WTC11 (cell line): ENCODE data around the gene DTNB. TPM values are rescaled to one million over a fixed set of nuclear protein-coding genes. Genes with fewer than 3 reads are reported as not detected.

Source experiments
- ATAC-seq: fragments of 200-7000 bp; cut with Tn5 transposase; 2 replicates; pipeline ENCODE4 v1.10.0; 2021; ENCODE audit warnings: mild to moderate bottlenecking, moderate library complexity
- CTCF ChIA-PET: fragments of 300-600 bp; sonication (Branson Sonifier 250); formaldehyde crosslinking; loops from one replicate; lab custom pipeline; 2021; ENCODE audit warnings: antibody characterized with exemption; lab: Charles Lee
- POLR2A ChIA-PET: fragments of 350-600 bp; sonication (Branson Sonifier 250); formaldehyde crosslinking; loops from one replicate; lab custom pipeline; 2021; ENCODE audit warnings: antibody characterized with exemption; lab: Charles Lee
- DNase-seq: peaks from one replicate; pipeline ENCODE4 v3.0.0; 2021; ENCODE audit warnings: low spot score
- H3K27ac Mint-ChIP-seq: 2 replicates; pipeline ENCODE4 v1.8.0; 2021; ENCODE audit warnings: mixed read lengths
- H3K27me3 Mint-ChIP-seq: 2 replicates; pipeline ENCODE4 v1.8.0; 2021; ENCODE audit warnings: low read depth, mild to moderate bottlenecking, moderate library complexity, mixed read lengths
- H3K36me3 Mint-ChIP-seq: 2 replicates; pipeline ENCODE4 v1.8.0; 2021; ENCODE audit warnings: mixed read lengths
- H3K4me1 Mint-ChIP-seq: 2 replicates; pipeline ENCODE4 v1.8.0; 2022; ENCODE audit warnings: mixed read lengths
- H3K4me3 Mint-ChIP-seq: 2 replicates; pipeline ENCODE4 v1.8.0; 2021; ENCODE audit warnings: mild to moderate bottlenecking, moderate library complexity, mixed read lengths
- H3K9me3 Mint-ChIP-seq: 2 replicates; pipeline ENCODE4 v1.8.0; 2021; ENCODE audit warnings: mixed read lengths
- CREM ChIP-seq: sonication (generic); formaldehyde crosslinking; IDR thresholded peaks from 2 replicates; pipeline ENCODE4 v1.8.1; 2022; ENCODE audit warnings: mild to moderate bottlenecking, missing genetic modification reagents, moderate library complexity
- CTCF ChIP-seq: fragments of 200-600 bp; IDR thresholded peaks from 2 replicates; pipeline ENCODE4 v1.8.0; 2022; ENCODE audit warnings: antibody characterized with exemption
- E2F1 ChIP-seq: sonication (generic); formaldehyde crosslinking; IDR thresholded peaks from 2 replicates; pipeline ENCODE4 v1.8.0; 2022; ENCODE audit warnings: mild to moderate bottlenecking, missing genetic modification reagents
- E2F4 ChIP-seq: sonication (generic); formaldehyde crosslinking; IDR thresholded peaks from 2 replicates; pipeline ENCODE4 v1.8.1; 2022; ENCODE audit warnings: low read depth, mild to moderate bottlenecking, moderate library complexity, missing genetic modification reagents, borderline replicate concordance
- ELF4 ChIP-seq: sonication (generic); formaldehyde crosslinking; IDR thresholded peaks from 2 replicates; pipeline ENCODE4 v1.8.1; 2022; ENCODE audit warnings: low read depth, mild to moderate bottlenecking, moderate library complexity, missing genetic modification reagents
- ESRRA ChIP-seq: sonication (generic); formaldehyde crosslinking; IDR thresholded peaks from 2 replicates; pipeline ENCODE4 v1.8.1; 2022; ENCODE audit warnings: mild to moderate bottlenecking, missing genetic modification reagents, borderline replicate concordance
- FOXK1 ChIP-seq: sonication (generic); formaldehyde crosslinking; IDR thresholded peaks from 2 replicates; pipeline ENCODE4 v1.8.0; 2022; ENCODE audit warnings: mild to moderate bottlenecking, moderate library complexity, missing genetic modification reagents
- FOXP1 ChIP-seq: sonication (generic); formaldehyde crosslinking; IDR thresholded peaks from 2 replicates; pipeline ENCODE4 v1.8.0; 2022; ENCODE audit warnings: missing genetic modification reagents, mild to moderate bottlenecking, moderate library complexity, borderline replicate concordance
- GABPB1 ChIP-seq: sonication (generic); formaldehyde crosslinking; IDR thresholded peaks from 2 replicates; pipeline ENCODE4 v1.8.1; 2023; ENCODE audit warnings: mild to moderate bottlenecking, missing genetic modification reagents
- IRF2 ChIP-seq: sonication (generic); formaldehyde crosslinking; IDR thresholded peaks from 2 replicates; pipeline ENCODE4 v1.8.0; 2022; ENCODE audit warnings: low read depth, missing genetic modification reagents, borderline replicate concordance
- JUN ChIP-seq: sonication (generic); formaldehyde crosslinking; IDR thresholded peaks from 2 replicates; pipeline ENCODE4 v1.8.0; 2023; ENCODE audit warnings: mild to moderate bottlenecking, missing genetic modification reagents
- KAT7 ChIP-seq: sonication (generic); formaldehyde crosslinking; IDR thresholded peaks from 2 replicates; pipeline ENCODE4 v1.8.1; 2023; ENCODE audit warnings: missing genetic modification reagents, mild to moderate bottlenecking, borderline replicate concordance
- MAX ChIP-seq: sonication (generic); formaldehyde crosslinking; IDR thresholded peaks from 2 replicates; pipeline ENCODE4 v1.8.0; 2022; ENCODE audit warnings: mild to moderate bottlenecking, missing genetic modification reagents
- MYBL2 ChIP-seq: sonication (generic); formaldehyde crosslinking; IDR thresholded peaks from 2 replicates; pipeline ENCODE4 v1.8.1; 2023; ENCODE audit warnings: mild to moderate bottlenecking, moderate library complexity, missing genetic modification reagents
- NFATC4 ChIP-seq: fragments of 250-450 bp; sonication (Bioruptor Pico); IDR thresholded peaks from 2 replicates; pipeline ENCODE4 v1.9.0; 2021; ENCODE audit warnings: mild to moderate bottlenecking
- TCF7 ChIP-seq: sonication (generic); formaldehyde crosslinking; IDR thresholded peaks from 2 replicates; pipeline ENCODE4 v1.8.0; 2022; ENCODE audit warnings: mild to moderate bottlenecking, low read depth, missing genetic modification reagents, moderate library complexity
- ZNF232 ChIP-seq: sonication (generic); formaldehyde crosslinking; IDR thresholded peaks from 2 replicates; pipeline ENCODE4 v1.8.0; 2022; ENCODE audit warnings: mild to moderate bottlenecking, missing genetic modification reagents
- ZNF263 ChIP-seq: sonication (generic); formaldehyde crosslinking; IDR thresholded peaks from 2 replicates; pipeline ENCODE4 v1.8.1; 2022; ENCODE audit warnings: low read depth, mild to moderate bottlenecking, moderate library complexity, missing genetic modification reagents
- total RNA-seq: library from RNA; stranded (reverse); gene quantifications from 3 replicates; pipeline ENCODE4 v1.2.3, GENCODE V29; 2021
- TF ChIP-seq, protein P1 (sequence below): sonication (generic); formaldehyde crosslinking; IDR thresholded peaks from 2 replicates; pipeline ENCODE4 v1.8.0; 2022; ENCODE audit warnings: mild to moderate bottlenecking, missing genetic modification reagents

Gene DTNB
- total RNA-seq, 1 experiment from 2014 or later: 39.9 TPM

DNA sequence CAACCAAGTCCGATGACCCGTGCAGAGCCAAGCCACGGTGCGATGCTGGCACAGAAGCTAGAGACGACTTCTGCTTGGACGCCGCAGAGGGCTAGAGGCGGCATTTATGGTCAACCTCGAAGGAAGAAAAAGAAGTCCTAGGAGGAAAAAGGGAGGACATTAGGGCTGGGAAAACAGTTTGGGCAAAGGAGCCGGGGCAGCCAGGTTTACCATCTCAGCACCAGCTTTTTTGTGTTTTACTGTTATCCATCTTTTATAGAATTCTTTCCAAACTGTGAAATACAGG is 643 bp upstream of the DTNB start:
- CTCF ChIA-PET: interaction anchor here (1.4 to 2.3 kb wide), 2 partner anchors 9 to 26 kb away, joined by 8 to 16 read pairs; no protein-coding TSS in a partner anchor
- no peaks in the 10 kb centered on the region for H3K36me3 Mint-ChIP-seq
- no peaks in the 10 kb centered on the region for H3K9me3 Mint-ChIP-seq
- TF ChIP-seq ZNF232 (0 out of 2 replicates have a peak, but pooled peaks have one; percentile 53), IRF2 (CRISPR knock-in tag) (no peak), ESRRA (CRISPR knock-in tag) (no peak), FOXP1 (peak; percentile 7), ZNF263 (CRISPR knock-in tag) (0 out of 2 replicates have a peak, but pooled peaks have one; percentile 2), E2F1 (CRISPR knock-in tag) (no peak), MAX (CRISPR knock-in tag) (peak; percentile 61; the same call in 1 of the 2 replicates), NFATC4 (no peak)
- peaks cover 34% of the 10 kb centered on the region for H3K4me1 Mint-ChIP-seq
- ATAC-seq: no peak
- no peak for DNase-seq
- peaks cover 34% of the 10 kb centered on the region for H3K27me3 Mint-ChIP-seq
- POLR2A ChIA-PET: interaction anchor here (1.0 kb wide), 3 partner anchors 24 to 67 kb away, joined by 3 read pairs; no protein-coding TSS in a partner anchor
- H3K27ac Mint-ChIP-seq: no peak overlapping the region
- peak overlapping the region; percentile 70 for H3K4me3 Mint-ChIP-seq

DNA sequence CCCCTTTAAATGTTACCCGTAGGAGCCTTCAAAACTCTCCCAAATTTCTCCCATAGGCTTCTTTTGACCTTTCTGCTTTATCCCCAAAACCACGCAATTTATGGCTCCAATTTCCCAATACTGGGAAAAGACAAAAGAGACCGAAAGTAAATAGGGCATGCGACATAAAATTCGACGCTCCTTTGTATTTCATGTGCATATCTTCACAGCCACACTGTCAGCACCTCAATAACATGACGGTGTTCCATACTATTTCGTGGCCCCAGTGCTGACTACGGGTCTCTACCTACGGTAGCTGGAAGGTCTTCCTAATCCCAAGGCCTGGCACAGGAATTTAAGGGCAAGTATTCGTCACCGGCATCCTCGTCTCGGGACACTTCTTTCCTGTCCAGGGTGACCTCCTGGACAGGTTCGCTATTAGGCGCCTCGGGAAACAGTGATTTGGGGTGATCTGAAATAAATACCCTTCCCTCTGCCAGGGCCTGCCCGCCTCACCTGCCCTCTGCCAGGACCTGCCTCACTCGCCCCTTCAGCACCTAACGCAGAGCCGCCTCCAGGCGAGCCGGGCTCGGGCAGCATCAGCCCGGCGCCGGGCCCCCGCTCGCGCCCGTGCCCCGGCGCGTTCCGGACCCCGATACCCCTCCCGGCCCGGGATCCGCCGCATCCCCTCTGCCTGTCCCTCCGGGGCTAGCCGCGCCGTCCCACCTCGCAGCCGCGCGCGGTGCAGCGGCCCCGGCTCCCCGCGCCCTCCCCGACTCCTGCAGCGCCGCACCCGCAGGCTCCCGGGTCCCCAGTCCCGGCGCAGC is 680 bp downstream of the DTNB start:
- CTCF ChIA-PET: interaction anchor here (0.6 to 2.3 kb wide), 3 partner anchors 28 to 65 kb away, joined by 3 to 16 read pairs (median 5); no protein-coding TSS in a partner anchor
- Mint-ChIP-seq H3K27ac (peak overlapping the region; percentile 79; the same call in 1 of the 2 replicates), H3K4me1 (peaks cover 38% of the 10 kb centered on the region), H3K27me3 (peaks cover 33% of the 10 kb centered on the region), H3K36me3 (no peaks in the 10 kb centered on the region), H3K9me3 (no peaks in the 10 kb centered on the region), H3K4me3 (peak overlapping the region; percentile 87)
- peak; percentile 76 for DNase-seq
- TF ChIP-seq E2F4 (CRISPR knock-in tag) (no peak), MYBL2 (CRISPR knock-in tag) (no peak), FOXP1 (peak; percentile 58; the same call in 1 of the 2 replicates), KAT7 (CRISPR knock-in tag) (no peak), CTCF (no peak), FOXK1 (CRISPR knock-in tag) (peak; percentile 45; the same call in 1 of the 2 replicates), TCF7 (CRISPR knock-in tag) (0 out of 2 replicates have a peak, but pooled peaks have one; percentile 53), CREM (no peak), JUN (CRISPR knock-in tag) (no peak), GABPB1 (CRISPR knock-in tag) (0 out of 2 replicates have a peak, but pooled peaks have one; percentile 29), ELF4 (no peak)
- TF ChIP-seq, protein P1, sequence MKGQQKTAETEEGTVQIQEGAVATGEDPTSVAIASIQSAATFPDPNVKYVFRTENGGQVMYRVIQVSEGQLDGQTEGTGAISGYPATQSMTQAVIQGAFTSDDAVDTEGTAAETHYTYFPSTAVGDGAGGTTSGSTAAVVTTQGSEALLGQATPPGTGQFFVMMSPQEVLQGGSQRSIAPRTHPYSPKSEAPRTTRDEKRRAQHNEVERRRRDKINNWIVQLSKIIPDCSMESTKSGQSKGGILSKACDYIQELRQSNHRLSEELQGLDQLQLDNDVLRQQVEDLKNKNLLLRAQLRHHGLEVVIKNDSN (CRISPR knock-in tag): peak; percentile 26; the same call in 1 of the 2 replicates
- POLR2A ChIA-PET: interaction anchor here (0.6 to 1.6 kb wide), 5 partner anchors 8 to 206 kb away, joined by 3 to 5 read pairs (median 3); partner anchors contain the start of gene ASXL2
- ATAC-seq: peak; percentile 80
